ENCODE data around the gene GRM8.
A peak's percentile ranks its signal among the peaks of the same experiment; 100 is the strongest.

The GRM8 gene

GRCh38 chr7:127146746-127147536 is 105.8 kb downstream of the GRM8 start:
- no peak for DNase-seq

- no peak for DNase-seq
Observed at GRCh38 chr7:127137146-127137545, 115.6 kb downstream of the GRM8 start.

GRCh38 chr7:127135871-127136485 is 116.8 kb downstream of the GRM8 start:
- no peak for DNase-seq

- DNase-seq, result no peak
Observed at GRCh38 chr7:127123220-127123619, 129.5 kb downstream of the GRM8 start.

GRCh38 chr7:127119517-127119916 is 133.2 kb downstream of the GRM8 start:
- no peak for DNase-seq

GRCh38 chr7:127114742-127115265 is 137.9 kb downstream of the GRM8 start:
- no peak for DNase-seq

- peak in 2 of 6 experiments; percentile 13 to 30 for DNase-seq
Observed at GRCh38 chr7:127107601-127108007, 145.1 kb downstream of the GRM8 start.

GRCh38 chr7:127093340-127093739 is 159.4 kb downstream of the GRM8 start:
- no peak for DNase-seq

- no peak for DNase-seq
Observed at GRCh38 chr7:127091620-127092019, 161.1 kb downstream of the GRM8 start.

GRCh38 chr7:127089146-127089545 is 163.6 kb downstream of the GRM8 start:
- DNase-seq, result no peak

GRCh38 chr7:127081539-127081938 is 171.2 kb downstream of the GRM8 start:
- DNase-seq, result no peak

- no peak for DNase-seq
Observed at GRCh38 chr7:127080576-127080975, 172.2 kb downstream of the GRM8 start.

- no peak for DNase-seq
Observed at GRCh38 chr7:127066974-127067373, 185.8 kb downstream of the GRM8 start.

- no peak for DNase-seq
Observed at GRCh38 chr7:127059475-127059874, 193.3 kb downstream of the GRM8 start.

GRCh38 chr7:127057918-127058317 is 194.8 kb downstream of the GRM8 start:
- DNase-seq, result no peak

GRCh38 chr7:127056202-127056601 is 196.5 kb downstream of the GRM8 start:
- DNase-seq, result no peak

GRCh38 chr7:127047521-127047920 is 205.2 kb downstream of the GRM8 start:
- no peak for DNase-seq

GRCh38 chr7:127041689-127042452 is 210.9 kb downstream of the GRM8 start:
- no peak for DNase-seq

- no peak for DNase-seq
Observed at GRCh38 chr7:127040042-127040441, 212.7 kb downstream of the GRM8 start.

GRCh38 chr7:127039541-127039940 is 213.2 kb downstream of the GRM8 start:
- no peak for DNase-seq

- DNase-seq, result no peak
Observed at GRCh38 chr7:127035203-127035849, 217.4 kb downstream of the GRM8 start.

- DNase-seq, result no peak
Observed at GRCh38 chr7:127034186-127034806, 218.4 kb downstream of the GRM8 start.

GRCh38 chr7:127029823-127030222 is 222.9 kb downstream of the GRM8 start:
- no peak for DNase-seq

All from stimulated activated naive CD4-positive, alpha-beta T cell (primary cell).